GM21381 (cell line): ENCODE results near the gene CDC25B.
"Not testable (repeated sequence)": the region's sequence is repeated elsewhere in the genome, so short reads cannot be mapped to it uniquely, and the experiment has no call there.

Experiments
- ATAC-seq: cut with Tn5 transposase; IDR thresholded peaks from one replicate; pipeline ENCODE4 v1.9.1; 2021; ENCODE audit warnings: mild to moderate bottlenecking, moderate library complexity; ENCODE audit not compliant: unreplicated experiment

CDC25B gene

GRCh38 chr20:3784216-3784853, 11.8 kb upstream of the CDC25B start:
- no peak for ATAC-seq

DNA sequence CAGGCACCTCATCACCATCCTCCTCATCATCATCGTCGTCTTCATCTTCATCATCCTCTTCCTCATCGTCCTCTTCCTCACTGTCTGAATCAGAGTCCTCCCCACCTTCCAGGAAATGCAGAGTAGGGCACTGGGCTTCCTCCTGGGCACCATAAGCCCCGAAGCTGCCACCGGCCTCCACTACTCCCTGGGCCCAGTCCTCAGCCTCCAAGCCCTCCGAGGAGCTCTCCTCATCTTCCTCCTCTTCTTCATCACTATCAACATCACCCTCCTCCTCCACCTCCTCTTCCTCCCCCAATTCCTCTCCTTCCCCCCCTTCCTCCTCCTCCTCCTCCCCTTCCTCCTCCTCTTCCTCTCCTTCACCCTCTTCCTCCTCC, 11.3 kb upstream of the CDC25B start:
- ATAC-seq, result no peak

DNA sequence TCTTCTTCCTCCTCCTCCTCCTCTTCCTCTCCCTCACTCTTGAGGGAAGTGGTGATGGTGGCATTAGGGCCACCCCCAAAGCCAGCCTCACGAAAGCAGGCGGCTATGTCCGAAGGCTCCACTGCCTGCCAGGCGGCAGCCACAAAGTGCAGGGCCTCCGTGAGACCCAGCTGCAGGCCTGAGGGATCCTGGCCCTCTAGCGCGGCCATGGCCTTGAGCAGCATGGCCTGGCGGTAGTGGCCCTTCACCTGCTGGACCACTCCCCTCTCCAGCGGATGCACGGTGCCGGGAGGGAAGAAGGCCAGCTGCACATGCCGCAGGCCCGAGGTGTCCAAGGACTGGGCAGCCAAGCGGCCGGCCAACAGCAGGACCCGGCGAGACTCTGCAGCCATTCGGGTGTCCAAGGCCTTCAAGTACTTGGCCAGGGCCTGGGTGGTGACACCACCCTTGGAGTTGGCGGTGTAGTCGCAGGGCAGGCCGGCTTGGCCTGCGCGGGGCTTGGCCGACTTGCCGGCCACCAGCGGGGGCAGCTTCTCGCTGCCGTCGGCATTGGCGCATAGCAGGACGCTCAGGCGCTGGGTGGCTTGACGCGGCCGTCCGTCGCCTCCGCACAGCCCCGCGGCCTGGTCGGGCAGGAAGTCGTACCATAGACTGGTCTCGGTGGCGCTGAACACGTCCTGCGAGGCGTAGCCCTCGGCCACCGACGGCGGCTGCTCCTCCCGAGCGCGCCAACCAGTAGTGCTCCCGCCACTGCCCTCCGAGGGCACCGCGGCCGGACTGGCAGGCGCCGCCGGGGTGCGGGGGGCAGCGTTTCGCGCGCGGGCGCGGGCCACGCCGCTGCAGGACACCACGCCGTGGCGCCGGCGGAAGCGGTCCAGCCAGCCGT, 10.6 kb upstream of the CDC25B start:
- no peak for ATAC-seq

- ATAC-seq, result no peak
Observed at GRCh38 chr20:3786126-3786484, 10.0 kb upstream of the CDC25B start.

DNA sequence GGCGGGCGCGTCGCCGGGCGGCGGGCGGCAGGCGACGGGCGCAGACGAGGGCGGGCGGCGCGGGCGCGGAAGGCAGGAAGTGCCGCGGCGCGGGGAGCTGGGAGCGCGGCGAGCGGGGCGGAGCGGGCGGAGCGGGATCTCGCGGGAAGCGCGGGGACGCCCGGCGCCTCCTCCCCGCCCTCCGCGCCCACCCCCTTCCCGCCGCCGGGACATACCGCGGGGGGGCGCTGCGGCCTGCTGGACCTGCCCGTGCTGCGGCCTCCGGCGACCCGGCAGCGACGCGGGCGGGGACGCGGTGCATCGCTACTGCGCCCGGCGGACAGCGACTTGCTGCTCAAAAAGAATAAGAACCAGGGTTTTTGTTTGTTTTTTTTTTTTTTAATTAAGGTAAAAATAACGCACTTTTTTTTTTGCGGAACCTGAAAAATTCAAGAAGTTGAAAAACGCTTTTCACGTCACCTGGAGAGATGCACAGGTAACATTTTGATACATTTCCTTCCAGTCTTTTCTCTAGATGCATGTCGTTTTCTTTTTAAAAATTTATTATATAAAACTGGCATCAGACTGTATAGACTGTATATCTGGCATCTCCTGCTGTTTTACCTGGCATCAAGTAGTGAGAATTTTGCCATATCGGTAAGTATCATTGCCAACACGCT, 9.3 kb upstream of the CDC25B start, which contains the start of gene CENPB:
Gene CENPB, minus strand, starts transcription at position 76 of the 659 bp plus-strand sequence. CDS start 257 bp downstream, outside the sequence.
- peak; percentile 85 for ATAC-seq

DNA sequence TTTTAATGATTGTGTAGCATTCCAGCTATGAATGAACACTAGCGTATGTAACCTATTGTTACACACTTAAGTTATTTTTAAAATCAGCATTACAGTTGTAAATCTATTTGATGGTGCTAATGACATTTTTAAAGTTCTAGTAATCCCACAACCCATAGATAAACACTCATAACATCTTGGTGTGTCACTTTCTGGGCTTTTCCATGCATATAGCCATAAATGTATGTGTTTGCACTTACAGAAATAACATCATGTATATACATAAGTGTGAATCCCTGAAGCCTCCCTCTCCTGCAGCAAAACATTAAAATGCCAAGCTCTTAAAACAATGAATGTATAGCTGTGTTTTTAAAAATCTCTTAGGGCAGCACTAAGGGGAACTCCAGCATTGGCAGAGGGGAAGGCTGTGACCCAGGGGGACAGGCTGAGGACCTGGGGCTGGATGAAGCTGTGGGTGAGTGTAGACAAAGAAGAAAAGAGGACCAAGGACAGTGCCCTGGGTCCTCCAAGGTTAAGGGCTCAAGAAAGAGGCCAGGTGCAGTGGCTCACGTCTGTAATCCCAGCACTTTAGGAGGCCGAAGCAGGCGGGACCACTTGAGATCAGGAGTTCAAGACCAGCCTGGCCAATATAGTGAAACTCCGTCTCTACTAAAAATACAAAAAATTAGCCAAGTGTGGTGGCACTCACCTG, 8.6 kb upstream of the CDC25B start:
- ATAC-seq, result no peak

- no peak for ATAC-seq
Observed at GRCh38 chr20:3788685-3789155, 7.4 kb upstream of the CDC25B start.

DNA sequence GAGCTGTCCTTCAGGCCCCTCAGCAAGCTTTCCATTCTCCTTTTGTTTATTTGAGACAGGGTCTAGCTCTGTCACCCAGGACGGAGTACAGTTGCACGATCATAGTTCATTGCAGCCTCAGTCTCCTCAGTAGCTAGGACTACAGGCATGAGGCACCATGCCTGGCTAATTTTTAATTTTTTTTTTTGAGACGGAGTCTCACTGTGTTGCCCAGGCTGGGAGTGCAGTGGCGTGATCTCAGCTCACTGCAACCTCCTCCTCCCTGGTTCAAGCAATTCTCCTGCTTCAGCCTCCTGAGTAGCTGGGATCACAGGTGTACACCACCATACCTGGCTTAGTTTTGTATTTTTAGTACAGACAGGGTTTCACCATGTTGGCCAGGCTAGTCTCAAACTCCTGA, 6.9 kb upstream of the CDC25B start:
- ATAC-seq, result not testable (repeated sequence)

- ATAC-seq, result not testable (repeated sequence)
Observed at GRCh38 chr20:3794168-3794567, 1.9 kb upstream of the CDC25B start.

- no peak for ATAC-seq
Observed at GRCh38 chr20:3794701-3795420, 1.2 kb upstream of the CDC25B start.

GRCh38 chr20:3796477-3797225, 541 bp downstream of the CDC25B start:
- ATAC-seq, result peak; percentile 13

GRCh38 chr20:3797226-3797545, 1.1 kb downstream of the CDC25B start:
- ATAC-seq, result no peak

DNA sequence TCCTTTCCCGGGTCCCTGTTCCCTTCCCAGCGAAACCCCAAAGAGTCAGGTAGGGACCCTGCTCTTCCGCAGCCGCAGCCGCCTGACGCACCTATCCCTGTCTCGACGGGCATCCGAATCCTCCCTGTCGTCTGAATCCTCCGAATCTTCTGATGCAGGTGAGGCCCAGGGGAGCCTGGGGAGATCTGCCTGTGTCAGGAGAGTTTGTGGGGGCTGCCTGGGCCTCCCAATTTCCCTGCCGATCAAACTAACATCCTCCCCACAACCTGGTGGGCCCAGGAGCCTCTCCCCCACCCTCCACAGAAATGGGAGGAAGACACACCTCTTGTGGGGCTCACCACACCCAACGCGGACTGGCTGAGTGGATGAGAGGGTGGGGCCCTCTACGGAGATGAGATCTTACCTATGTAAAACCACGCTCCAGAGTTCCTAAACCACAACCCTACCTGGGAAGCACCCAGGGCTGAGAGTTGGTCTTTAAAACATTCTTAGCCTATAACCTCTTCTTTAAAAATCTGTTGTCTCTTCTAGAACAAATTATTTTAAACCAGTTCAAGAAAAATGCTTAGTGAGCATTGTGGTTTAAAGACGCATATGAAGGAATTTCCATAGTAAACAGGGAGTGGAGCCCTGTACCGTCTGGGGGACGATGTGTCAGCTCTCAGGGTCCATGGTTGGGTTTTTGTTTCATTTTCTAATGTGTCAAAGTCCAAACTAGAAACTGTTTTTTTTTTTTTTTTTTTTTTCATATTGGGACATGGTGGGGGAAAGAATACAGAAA, 1.7 kb downstream of the CDC25B start:
- no peak for ATAC-seq

DNA sequence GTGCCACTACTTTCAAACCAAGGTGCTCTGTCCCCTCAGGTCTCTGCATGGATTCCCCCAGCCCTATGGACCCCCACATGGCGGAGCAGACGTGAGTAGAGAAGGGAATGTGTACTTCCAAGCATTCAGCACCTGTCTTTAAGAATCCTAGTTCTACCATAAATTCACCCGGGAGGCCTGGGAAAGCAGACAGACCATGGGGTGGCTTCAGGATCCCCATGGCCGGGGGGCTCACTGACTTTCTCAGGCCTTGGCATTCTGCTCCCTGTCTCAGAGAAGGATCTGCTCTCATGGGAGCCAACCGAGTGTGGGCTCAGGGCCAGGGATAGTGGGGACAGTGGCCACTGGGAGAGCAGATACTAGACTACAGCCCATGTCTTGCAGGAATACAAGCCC, 2.3 kb downstream of the CDC25B start:
- ATAC-seq, result no peak

- ATAC-seq, result no peak
Observed at GRCh38 chr20:3798908-3799248, 2.8 kb downstream of the CDC25B start.

- ATAC-seq, result no peak
Observed at GRCh38 chr20:3800256-3800877, 4.3 kb downstream of the CDC25B start.

DNA sequence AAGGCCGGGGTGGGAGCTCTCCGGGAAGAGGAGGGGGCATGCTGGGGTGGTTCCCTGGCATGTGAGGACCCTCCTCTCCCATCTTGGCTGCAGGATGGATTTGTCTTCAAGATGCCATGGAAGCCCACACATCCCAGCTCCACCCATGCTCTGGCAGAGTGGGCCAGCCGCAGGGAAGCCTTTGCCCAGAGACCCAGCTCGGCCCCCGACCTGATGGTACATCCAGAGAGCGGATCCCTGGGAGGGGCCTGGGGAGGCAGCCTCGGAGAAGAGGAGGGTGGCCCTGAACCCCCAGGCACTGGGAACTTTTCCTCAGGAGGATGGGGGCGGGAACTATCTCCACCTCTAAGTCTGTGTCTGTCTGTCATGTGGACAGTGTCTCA, 4.8 kb downstream of the CDC25B start:
- ATAC-seq, result no peak

DNA sequence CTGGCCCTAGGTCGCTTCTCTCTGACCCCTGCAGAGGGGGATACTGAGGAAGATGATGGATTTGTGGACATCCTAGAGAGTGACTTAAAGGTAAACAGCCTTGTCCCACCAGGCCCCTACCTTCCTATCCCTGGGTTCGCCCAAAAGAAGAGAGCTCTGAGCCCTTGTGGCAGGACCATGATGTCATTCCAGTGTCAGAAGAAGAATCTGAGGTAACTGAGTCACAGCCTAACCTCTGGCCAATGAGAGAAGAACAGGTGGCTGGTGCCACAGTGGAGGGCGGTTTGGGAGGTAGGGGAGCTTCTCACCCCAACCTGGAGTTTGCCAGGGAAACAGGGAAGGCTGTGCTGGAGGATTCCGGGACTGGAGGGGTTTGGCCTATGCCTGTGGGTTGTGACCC, 5.2 kb downstream of the CDC25B start:
- no peak for ATAC-seq

GRCh38 chr20:3801846-3802245, 5.7 kb downstream of the CDC25B start:
- ATAC-seq, result no peak
